CD4-positive, alpha-beta memory T cell (primary cell): ENCODE data around the gene CHST9. TPM values are rescaled to one million over a fixed set of nuclear protein-coding genes. Genes with fewer than 3 reads are reported as not detected.

ENCODE experiments used
- CTCF ChIA-PET: fragments of 350-600 bp; sonication (Branson Sonifier 250); formaldehyde crosslinking; loops from one replicate; lab custom pipeline; 2021; ENCODE audit warnings: inconsistent platforms; ENCODE audit not compliant: partially characterized antibody; lab: Charles Lee
- POLR2A ChIA-PET: fragments of 350-600 bp; sonication (Branson Sonifier 250); formaldehyde crosslinking; loops from one replicate; lab custom pipeline; 2021; ENCODE audit not compliant: partially characterized antibody; lab: Charles Lee
- DNase-seq, 5 donors: peaks; one replicate each; pipeline versions ENCODE4 v3.0.0 to v3.0.0-alpha.2; 2020 to 2022; ENCODE audit warnings: mixed read lengths in 1 of 5
- H3K27ac ChIP-seq: one replicate; pipeline ENCODE4 v1.7.0; 2013; ENCODE audit warnings: low read depth, low read length
- H3K27me3 ChIP-seq: 2 replicates; pipeline ENCODE4 v1.7.0; 2013; ENCODE audit warnings: mild to moderate bottlenecking, low read length, moderate library complexity; ENCODE audit not compliant: insufficient read depth
- H3K36me3 ChIP-seq: 2 replicates; pipeline ENCODE4 v1.7.0; 2013; ENCODE audit warnings: mild to moderate bottlenecking, low read length, moderate library complexity; ENCODE audit not compliant: insufficient read depth
- H3K4me1 ChIP-seq: 2 replicates; pipeline ENCODE4 v1.7.0; 2013; ENCODE audit warnings: mild to moderate bottlenecking, low read length, moderate library complexity; ENCODE audit not compliant: insufficient read depth
- H3K4me3 ChIP-seq, 2 donors: one replicate each; pipeline ENCODE4 v1.7.0; 2013; ENCODE audit warnings: low read length in 2 of 2, mild to moderate bottlenecking in 1 of 2
- H3K9me3 ChIP-seq, 2 donors: one replicate each; pipeline ENCODE4 v1.7.0; 2013; ENCODE audit warnings: low read length in 2 of 2, control low read depth in 1 of 2; ENCODE audit not compliant: control insufficient read depth in 1 of 2
- H3K27ac Mint-ChIP-seq, 7 donors: one replicate each; pipeline ENCODE4 v1.8.0; 2020 to 2021; ENCODE audit warnings: mixed read lengths in 7 of 7, mild to moderate bottlenecking in 6 of 7, inconsistent platforms in 3 of 7, moderate library complexity in 3 of 7
- H3K27me3 Mint-ChIP-seq, 2 donors: one replicate each; pipeline ENCODE4 v1.8.0; 2020 to 2021; ENCODE audit warnings: mixed read lengths in 2 of 2
- H3K36me3 Mint-ChIP-seq, 2 donors: one replicate each; pipeline ENCODE4 v1.8.0; 2020 to 2021; ENCODE audit warnings: mixed read lengths in 2 of 2, inconsistent platforms in 1 of 2, mild to moderate bottlenecking in 1 of 2
- H3K4me1 Mint-ChIP-seq, 4 donors: one replicate each; pipeline ENCODE4 v1.8.0; 2020 to 2021; ENCODE audit warnings: mixed read lengths in 4 of 4, mild to moderate bottlenecking in 1 of 4
- H3K4me3 Mint-ChIP-seq, 8 donors: one replicate each; pipeline ENCODE4 v1.8.0; 2020 to 2021; ENCODE audit warnings: mixed read lengths in 8 of 8, mild to moderate bottlenecking in 7 of 8, moderate library complexity in 6 of 8, inconsistent platforms in 3 of 8
- H3K9me3 Mint-ChIP-seq, 8 donors: one replicate each; pipeline ENCODE4 v1.8.0; 2020 to 2021; ENCODE audit warnings: mixed read lengths in 8 of 8, mild to moderate bottlenecking in 5 of 8, inconsistent platforms in 3 of 8, moderate library complexity in 1 of 8
- intact Hi-C: fragments of 100-400 bp; cut with micrococcal nuclease; formaldehyde crosslinking; loops from one replicate; pipeline ENCODE4 v1.15.1; 2023
- polyA plus RNA-seq, 2 donors: library from polyadenylated mRNA; unstranded; fragments of 300-500 nt; fragmentation: Illumina TruSeq; gene quantifications; one replicate each; pipeline ENCODE4 v1.2.3, GENCODE V29; 2021
- total RNA-seq, 2 experiments: library from RNA; stranded (reverse); gene quantifications; one replicate each; pipeline ENCODE4 v1.2.3, GENCODE V29; 2021

Gene CHST9
- total and polyA plus RNA-seq, 4 experiments from 2014 or later: not detected

- Histone ChIP-seq H3K27me3 (no peaks in the 10 kb centered on the region), H3K4me3 (no peak overlapping the region), H3K4me1 (no peaks in the 10 kb centered on the region), H3K36me3 (no peaks in the 10 kb centered on the region), H3K9me3 (no peaks in the 10 kb centered on the region), H3K27ac (no peak overlapping the region)
- Mint-ChIP-seq H3K9me3 (peaks cover 0 to 11% (median 2%) of the 10 kb centered on the region in 8 donors), H3K27me3 (no peaks in the 10 kb centered on the region), H3K27ac (no peak overlapping the region), H3K4me1 (no peaks in the 10 kb centered on the region), H3K4me3 (no peak overlapping the region), H3K36me3 (no peaks in the 10 kb centered on the region)
- POLR2A ChIA-PET: no interaction called here
- intact Hi-C loops: no loop called here
- no peak for DNase-seq
- CTCF ChIA-PET: no interaction called here
Measured at GRCh38 chr18:26925313-26925712, 259.8 kb downstream of the CHST9 start.

DNA sequence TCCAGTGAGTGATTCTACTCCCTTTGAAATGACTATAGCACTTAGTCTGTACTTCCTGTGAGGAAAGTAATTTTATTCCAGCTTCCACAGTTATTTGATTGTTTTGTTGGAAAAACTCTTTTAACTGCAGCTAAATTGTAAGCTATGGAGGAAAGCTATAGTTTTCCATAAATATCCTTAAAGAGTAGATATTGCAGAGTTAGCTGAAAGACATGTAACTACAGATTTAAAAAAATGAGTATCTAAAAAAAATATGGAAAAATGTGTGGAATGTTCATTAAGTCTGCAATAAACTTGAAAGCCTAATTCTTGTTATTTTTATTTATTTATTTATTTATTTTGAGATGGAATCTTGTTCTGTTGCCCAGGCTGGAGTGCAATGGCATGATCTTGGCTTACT lies 262.8 kb downstream of the CHST9 start:
- intact Hi-C loops: no loop called here
- no peak for DNase-seq
- H3K27me3 Mint-ChIP-seq: no peaks in the 10 kb centered on the region
- no peaks in the 10 kb centered on the region for H3K36me3 Mint-ChIP-seq
- Histone ChIP-seq H3K4me1 (no peaks in the 10 kb centered on the region), H3K27me3 (no peaks in the 10 kb centered on the region), H3K36me3 (no peaks in the 10 kb centered on the region), H3K4me3 (no peak overlapping the region), H3K9me3 (no peaks in the 10 kb centered on the region), H3K27ac (no peak overlapping the region)
- H3K27ac Mint-ChIP-seq: peak overlapping the region in 1 of 7 donors; percentile 32
- H3K9me3 Mint-ChIP-seq: peaks cover 0 to 14% (median 3%) of the 10 kb centered on the region in 8 donors
- no peaks in the 10 kb centered on the region for H3K4me1 Mint-ChIP-seq
- H3K4me3 Mint-ChIP-seq: no peak overlapping the region
- POLR2A ChIA-PET: no interaction called here
- CTCF ChIA-PET: no interaction called here

DNA sequence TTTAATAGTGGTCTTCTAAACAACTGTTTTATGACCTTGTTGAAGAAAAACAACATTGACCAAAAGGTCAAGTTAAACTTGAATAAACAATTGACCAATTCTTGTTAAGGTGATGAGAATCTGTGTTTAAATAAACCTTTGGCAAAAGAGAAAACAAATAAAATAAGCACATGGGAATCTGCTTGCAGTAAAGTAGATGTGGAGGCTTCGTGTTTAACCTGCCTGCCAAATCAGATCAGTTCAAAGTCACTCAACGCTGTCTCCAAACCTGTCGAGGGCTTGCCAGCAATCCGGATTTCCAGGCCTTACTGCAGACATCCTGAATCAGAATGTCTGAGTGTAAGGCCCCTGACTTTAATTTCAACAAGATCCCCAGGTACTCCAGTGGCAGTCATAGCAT lies 264.5 kb downstream of the CHST9 start:
- Mint-ChIP-seq H3K9me3 (peaks cover 0 to 14% (median 4%) of the 10 kb centered on the region in 8 donors), H3K4me3 (no peak overlapping the region), H3K27ac (no peak overlapping the region), H3K4me1 (no peaks in the 10 kb centered on the region), H3K27me3 (no peaks in the 10 kb centered on the region), H3K36me3 (no peaks in the 10 kb centered on the region)
- intact Hi-C loops: no loop called here
- ChIA-PET POLR2A (no interaction called here), CTCF (no interaction called here)
- Histone ChIP-seq H3K36me3 (no peaks in the 10 kb centered on the region), H3K27ac (no peak overlapping the region), H3K9me3 (no peaks in the 10 kb centered on the region), H3K4me3 (no peak overlapping the region), H3K27me3 (no peaks in the 10 kb centered on the region), H3K4me1 (no peaks in the 10 kb centered on the region)
- DNase-seq: no peak

DNA sequence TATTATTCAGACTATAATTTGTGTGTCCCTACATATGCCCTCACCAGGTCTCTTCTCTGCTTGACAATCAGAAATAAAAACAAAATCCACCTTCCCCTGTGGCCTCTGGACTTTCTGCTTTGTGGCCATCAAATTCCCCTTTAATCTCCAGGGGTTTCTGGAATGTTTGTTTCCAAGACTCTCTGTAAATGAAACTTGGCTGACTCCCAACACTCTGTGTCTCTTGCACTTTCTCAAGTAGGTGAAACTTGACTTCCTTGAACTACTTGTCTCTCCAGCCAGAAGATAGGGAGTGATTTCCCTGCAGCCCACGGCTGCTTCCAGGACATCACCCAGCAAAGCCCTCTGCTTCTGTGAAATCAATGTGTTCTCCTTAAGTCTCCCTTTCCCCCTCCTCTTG lies 265.5 kb downstream of the CHST9 start:
- Mint-ChIP-seq H3K27ac (no peak overlapping the region), H3K4me3 (no peak overlapping the region), H3K36me3 (no peaks in the 10 kb centered on the region), H3K4me1 (no peaks in the 10 kb centered on the region), H3K9me3 (peaks cover 0 to 14% (median 4%) of the 10 kb centered on the region in 8 donors), H3K27me3 (no peaks in the 10 kb centered on the region)
- Histone ChIP-seq H3K27ac (no peak overlapping the region), H3K36me3 (no peaks in the 10 kb centered on the region), H3K9me3 (no peaks in the 10 kb centered on the region), H3K4me3 (no peak overlapping the region), H3K4me1 (no peaks in the 10 kb centered on the region), H3K27me3 (no peaks in the 10 kb centered on the region)
- DNase-seq: no peak
- POLR2A ChIA-PET: no interaction called here
- intact Hi-C loops: no loop called here
- CTCF ChIA-PET: no interaction called here

- H3K9me3 ChIP-seq: no peaks in the 10 kb centered on the region
- Mint-ChIP-seq H3K4me3 (no peak overlapping the region), H3K27ac (no peak overlapping the region), H3K27me3 (no peaks in the 10 kb centered on the region), H3K9me3 (peaks cover 0 to 14% (median 4%) of the 10 kb centered on the region in 8 donors), H3K4me1 (no peaks in the 10 kb centered on the region), H3K36me3 (no peaks in the 10 kb centered on the region)
- ChIA-PET POLR2A (no interaction called here), CTCF (no interaction called here)
- no peak for DNase-seq
- H3K27me3 ChIP-seq: no peaks in the 10 kb centered on the region
- intact Hi-C loops: no loop called here
- no peaks in the 10 kb centered on the region for H3K4me1 ChIP-seq
- no peak overlapping the region for H3K4me3 ChIP-seq
- H3K36me3 ChIP-seq: no peaks in the 10 kb centered on the region
- H3K27ac ChIP-seq: no peak overlapping the region
Measured at GRCh38 chr18:26919201-26919600, 265.9 kb downstream of the CHST9 start.

DNA sequence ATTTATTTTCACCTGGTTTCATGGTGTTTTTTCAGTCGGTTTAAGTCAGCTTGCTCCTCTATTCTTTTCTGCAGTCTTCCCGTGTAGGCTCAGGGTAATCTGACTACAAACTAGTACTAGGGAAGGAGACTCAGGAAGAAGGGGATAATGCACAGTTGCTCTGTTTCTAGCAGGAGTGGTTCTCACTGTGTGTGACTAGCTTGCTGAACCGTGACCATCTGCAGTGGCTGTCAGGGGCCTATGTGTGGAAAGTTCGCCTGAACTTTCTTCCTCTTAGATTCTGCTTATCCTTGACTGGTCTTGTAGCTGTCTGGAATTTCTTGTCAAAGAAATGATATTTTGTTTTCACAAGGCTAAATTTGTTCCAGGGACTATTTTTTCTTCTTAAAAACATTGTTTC lies 273.3 kb downstream of the CHST9 start:
- no peaks in the 10 kb centered on the region for H3K4me1 Mint-ChIP-seq
- no peaks in the 10 kb centered on the region for H3K27me3 Mint-ChIP-seq
- Histone ChIP-seq H3K9me3 (no peaks in the 10 kb centered on the region), H3K4me1 (no peaks in the 10 kb centered on the region), H3K27me3 (no peaks in the 10 kb centered on the region), H3K4me3 (no peak overlapping the region), H3K27ac (no peak overlapping the region), H3K36me3 (no peaks in the 10 kb centered on the region)
- H3K9me3 Mint-ChIP-seq: peaks cover 0 to 11% (median 5%) of the 10 kb centered on the region in 8 donors
- intact Hi-C loops: no loop called here
- no peaks in the 10 kb centered on the region for H3K36me3 Mint-ChIP-seq
- ChIA-PET CTCF (no interaction called here), POLR2A (no interaction called here)
- DNase-seq: no peak
- no peak overlapping the region for H3K4me3 Mint-ChIP-seq
- H3K27ac Mint-ChIP-seq: no peak overlapping the region

DNA sequence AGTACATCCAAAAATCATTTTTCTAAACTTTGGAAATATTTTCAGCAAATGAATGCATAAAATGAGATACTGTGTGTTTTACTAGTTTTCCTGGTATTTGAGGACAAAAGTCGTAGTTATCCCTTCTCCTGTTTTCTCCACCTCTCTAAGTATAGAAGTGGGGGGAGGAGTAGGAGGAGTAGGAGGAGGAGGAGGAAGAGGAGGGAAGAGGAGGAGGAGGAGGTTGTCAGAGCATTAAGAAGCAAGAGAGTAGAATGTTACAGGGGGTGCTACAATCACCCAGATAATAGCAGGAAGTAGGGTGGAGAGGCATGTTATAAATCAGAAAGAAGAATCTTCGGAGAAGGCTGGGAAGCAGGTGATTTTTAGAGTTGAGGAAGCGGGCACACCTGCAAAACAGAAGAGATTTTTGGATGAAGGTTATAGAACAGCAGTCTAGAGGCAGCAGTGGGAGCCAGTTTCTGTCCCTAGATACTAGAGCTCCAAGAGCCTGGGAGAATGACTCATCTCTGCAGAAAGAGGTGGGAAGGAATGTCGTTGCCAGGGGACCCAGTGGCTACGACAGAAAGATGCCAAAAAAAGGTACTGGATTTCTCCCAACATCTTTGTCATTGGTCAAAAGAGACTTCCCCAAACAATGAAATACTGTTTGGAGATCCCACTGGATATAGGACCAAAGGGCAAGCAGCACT lies 275.4 kb downstream of the CHST9 start:
- no peak overlapping the region for H3K27ac ChIP-seq
- H3K9me3 Mint-ChIP-seq: peaks cover 3 to 16% (median 8%) of the 10 kb centered on the region in 8 donors
- H3K27ac Mint-ChIP-seq: no peak overlapping the region
- peaks cover 0 to 4% of the 10 kb centered on the region in 2 donors for H3K9me3 ChIP-seq
- no peaks in the 10 kb centered on the region for H3K4me1 ChIP-seq
- POLR2A ChIA-PET: no interaction called here
- H3K36me3 Mint-ChIP-seq: no peaks in the 10 kb centered on the region
- CTCF ChIA-PET: no interaction called here
- intact Hi-C loops: no loop called here
- H3K4me3 Mint-ChIP-seq: no peak overlapping the region
- no peak overlapping the region for H3K4me3 ChIP-seq
- H3K27me3 ChIP-seq: no peaks in the 10 kb centered on the region
- H3K27me3 Mint-ChIP-seq: no peaks in the 10 kb centered on the region
- no peaks in the 10 kb centered on the region for H3K36me3 ChIP-seq
- no peaks in the 10 kb centered on the region for H3K4me1 Mint-ChIP-seq
- DNase-seq: no peak
